ENCODE measurements around the gene PIEZO2. TPM values are rescaled to one million over a fixed set of nuclear protein-coding genes. Genes with fewer than 3 reads are reported as not detected.

PIEZO2 gene
- total and polyA plus RNA-seq, 9 donors, result 2.0 to 8.5 (median 3.2) TPM

DNA sequence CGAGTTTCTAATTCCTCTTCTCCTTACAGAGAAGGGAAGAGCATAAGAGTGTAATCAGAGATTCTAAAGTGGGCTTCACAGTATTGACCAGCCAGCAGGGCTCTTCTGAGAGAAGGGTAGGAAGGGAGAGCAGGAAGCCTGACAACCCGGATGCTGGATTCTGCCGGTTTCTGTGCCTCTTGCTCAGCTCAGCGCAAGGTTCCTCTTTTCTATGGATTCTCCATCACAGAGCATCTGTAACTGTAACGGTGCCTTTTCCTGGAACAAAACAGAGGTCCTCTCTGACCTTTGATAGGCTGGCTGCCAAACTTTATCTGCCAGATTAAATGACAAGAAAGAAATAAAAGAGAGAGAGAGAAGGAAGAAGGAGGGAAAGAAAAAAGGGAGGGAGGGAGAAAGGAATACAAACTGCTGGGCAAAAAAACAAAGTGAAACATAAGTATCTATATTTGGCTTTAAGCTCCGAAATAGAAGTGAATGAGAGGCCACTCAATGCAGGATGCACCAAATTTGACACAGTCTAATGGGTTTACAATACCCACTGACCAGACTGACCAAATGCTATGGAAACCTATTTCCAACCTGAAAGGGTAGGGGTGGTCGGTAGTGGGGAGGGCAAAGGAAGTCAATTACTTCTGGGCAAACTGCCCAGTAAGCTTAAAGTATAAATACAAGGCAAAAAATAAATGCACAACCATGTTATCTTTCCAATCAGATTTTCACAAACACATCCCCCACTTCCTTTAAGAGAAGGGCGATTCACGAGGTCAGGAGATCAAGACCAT lies 59.2 kb downstream of the PIEZO2 start:
- no peaks in the 10 kb centered on the region for H3K4me1 ChIP-seq (ENCODE audit: insufficient read depth)
- TF ChIP-seq EP300 (IDR thresholded peaks at IDR 0.05) (no peak), POLR2A (IDR thresholded peaks at IDR 0.05) (no peak), CTCF (IDR thresholded peaks at IDR 0.05) (no peak)
- DNase-seq, result no peak
- H3K36me3 ChIP-seq, result no peaks in the 10 kb centered on the region
- H3K4me3 ChIP-seq, result no peak overlapping the region
- H3K9me3 ChIP-seq, result no peaks in the 10 kb centered on the region
- no peak overlapping the region for H3K27ac ChIP-seq
- H3K27me3 ChIP-seq, result no peaks in the 10 kb centered on the region
- WGBS, 3 donors, result 47 to 56% (median 51%) methylated on average over 9 of the region's 9 CpGs
- intact Hi-C loops (cut with DNase I), result no loop called here

DNA sequence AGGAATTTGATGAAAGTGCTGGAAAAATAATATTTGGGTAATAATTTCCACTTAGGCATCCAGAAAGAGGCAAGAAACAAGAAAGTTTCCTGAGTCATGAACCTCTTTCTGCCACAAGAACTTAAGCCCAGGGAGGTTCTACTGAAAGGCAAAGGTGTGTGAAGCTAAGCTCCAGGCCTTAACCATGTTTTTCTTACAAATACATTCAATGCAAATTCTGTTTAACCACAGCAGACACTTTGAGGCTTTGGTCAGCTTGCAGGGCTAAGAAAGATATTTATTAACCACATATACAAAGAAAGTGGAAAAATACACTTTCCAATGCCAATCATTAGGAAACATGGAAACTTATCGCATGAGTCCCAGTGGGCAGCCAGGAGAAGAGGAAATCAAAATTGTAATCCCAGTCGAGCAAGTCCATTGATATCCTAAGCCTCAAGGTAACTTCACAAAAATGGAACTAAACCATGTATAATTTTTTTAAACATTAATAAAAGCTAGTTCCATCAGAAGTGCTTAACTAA lies 68.3 kb downstream of the PIEZO2 start:
- no peak overlapping the region for H3K27ac ChIP-seq
- TF ChIP-seq CTCF (IDR thresholded peaks at IDR 0.05) (no peak), POLR2A (IDR thresholded peaks at IDR 0.05) (no peak), EP300 (IDR thresholded peaks at IDR 0.05) (no peak)
- DNase-seq, result no peak
- no peaks in the 10 kb centered on the region for H3K4me1 ChIP-seq (ENCODE audit: insufficient read depth)
- no peaks in the 10 kb centered on the region for H3K9me3 ChIP-seq
- WGBS, 3 donors, result 90 to 96% (median 92%) methylated on average over 2 of the region's 2 CpGs
- intact Hi-C loops (cut with DNase I), result no loop called here
- H3K4me3 ChIP-seq, result no peak overlapping the region
- H3K36me3 ChIP-seq, result no peaks in the 10 kb centered on the region
- no peaks in the 10 kb centered on the region for H3K27me3 ChIP-seq

DNA sequence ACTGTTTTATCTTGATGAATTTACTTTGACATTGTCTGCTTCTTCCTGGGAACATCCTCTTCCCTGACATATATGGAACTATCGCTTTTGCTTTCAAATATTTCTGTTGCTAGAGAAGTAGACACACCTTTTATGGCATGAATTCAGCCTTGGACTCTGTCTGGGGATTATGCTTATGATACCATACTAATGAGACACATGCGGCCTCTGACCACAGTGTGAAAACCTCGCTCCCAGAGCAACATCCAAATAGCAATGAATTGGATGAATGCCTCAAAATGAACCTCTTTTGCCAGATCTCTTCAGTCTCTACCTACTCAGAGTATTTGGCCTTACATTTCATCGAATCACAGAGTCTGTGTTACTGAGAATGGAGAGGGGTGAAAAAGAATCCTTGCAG lies 70.9 kb downstream of the PIEZO2 start:
- DNase-seq, result no peak
- no peaks in the 10 kb centered on the region for H3K4me1 ChIP-seq (ENCODE audit: insufficient read depth)
- H3K27me3 ChIP-seq, result no peaks in the 10 kb centered on the region
- H3K4me3 ChIP-seq, result no peak overlapping the region
- WGBS, 3 donors, result 67 to 68% (median 67%) methylated on average over 4 of the region's 4 CpGs
- TF ChIP-seq CTCF (IDR thresholded peaks at IDR 0.05) (no peak), EP300 (IDR thresholded peaks at IDR 0.05) (no peak), POLR2A (IDR thresholded peaks at IDR 0.05) (no peak)
- H3K9me3 ChIP-seq, result no peaks in the 10 kb centered on the region
- no peaks in the 10 kb centered on the region for H3K36me3 ChIP-seq
- intact Hi-C loops (cut with DNase I), result no loop called here
- no peak overlapping the region for H3K27ac ChIP-seq

GRCh38 chr18:11077548-11078187 lies 71.7 kb downstream of the PIEZO2 start:
- Histone ChIP-seq H3K4me3 (no peak overlapping the region), H3K4me1 (ENCODE audit: insufficient read depth) (no peaks in the 10 kb centered on the region), H3K27ac (no peak overlapping the region), H3K27me3 (no peaks in the 10 kb centered on the region), H3K9me3 (no peaks in the 10 kb centered on the region), H3K36me3 (no peaks in the 10 kb centered on the region)
- TF ChIP-seq POLR2A (IDR thresholded peaks at IDR 0.05), result no peak
- no peak for TF ChIP-seq EP300 (IDR thresholded peaks at IDR 0.05)
- TF ChIP-seq CTCF (IDR thresholded peaks at IDR 0.05), result no peak
- intact Hi-C loops (cut with DNase I), result no loop called here
- no peak for DNase-seq
- 82 to 89% (median 88%) methylated on average over 5 of the region's 5 CpGs for WGBS, 3 donors

Data from ovary (tissue), 9 donors.